Measurements from ENCODE around the gene HLA-DQB1.
"Not testable (repeated sequence)": the region's sequence is repeated elsewhere in the genome, so short reads cannot be mapped to it uniquely, and the experiment has no call there.

The HLA-DQB1 gene

GRCh38 chr6:32666420-32667300 is at the start of gene HLA-DQB1:
TSS of gene HLA-DQB1 (minus strand) at chr6:32666657. CDS start at chr6:32666607, 50 bp downstream.
- H3K36me3 Mint-ChIP-seq: peaks cover 45% of the 10 kb centered on the region
- ATAC-seq: peak; percentile 83
- H3K27me3 Mint-ChIP-seq: no peaks in the 10 kb centered on the region
- no peaks in the 10 kb centered on the region for H3K9me3 Mint-ChIP-seq
- peak within 1 kb of the TSS; percentile 98 for H3K4me3 Mint-ChIP-seq
- H3K27ac Mint-ChIP-seq: peak within 1 kb of the TSS; percentile 100
- H3K4me1 Mint-ChIP-seq: peaks cover 62% of the 10 kb centered on the region

- Mint-ChIP-seq H3K36me3 (no peaks in the 10 kb centered on the region), H3K27ac (no peak overlapping the region), H3K9me3 (no peaks in the 10 kb centered on the region)
Observed at GRCh38 chr6:32713241-32713640, 46.8 kb upstream of the HLA-DQB1 start.

DNA sequence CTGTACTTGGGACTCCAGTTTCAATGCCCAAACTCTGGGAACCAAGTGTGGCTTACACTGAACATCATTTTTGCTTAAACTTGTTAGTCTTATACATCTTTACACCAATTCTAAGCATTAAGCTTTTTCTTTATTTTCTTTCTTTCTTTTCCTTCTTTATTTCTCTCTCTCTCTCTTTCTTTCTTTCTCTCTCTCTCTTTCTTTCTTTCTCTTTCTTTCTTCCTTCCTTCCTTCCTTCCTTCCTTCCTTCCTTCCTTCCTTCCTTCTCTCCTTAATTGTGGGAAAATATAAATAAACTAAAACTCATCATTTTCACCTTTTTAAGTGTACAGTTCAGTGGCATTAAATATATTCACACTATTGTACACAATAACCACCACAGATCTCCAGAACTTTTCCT is 43.2 kb upstream of the HLA-DQB1 start:
- Mint-ChIP-seq H3K27ac (no peak overlapping the region), H3K4me3 (no peak overlapping the region), H3K4me1 (peaks cover 10% of the 10 kb centered on the region), H3K27me3 (no peaks in the 10 kb centered on the region), H3K36me3 (peaks cover 5% of the 10 kb centered on the region), H3K9me3 (no peaks in the 10 kb centered on the region)
- ATAC-seq: no peak

More at GRCh38 chr6:32713241-32713640, 46.8 kb upstream of the HLA-DQB1 start:
- Mint-ChIP-seq H3K4me3 (no peak overlapping the region), H3K27me3 (no peaks in the 10 kb centered on the region), H3K4me1 (peaks cover 10% of the 10 kb centered on the region)
- no peak for ATAC-seq

DNA sequence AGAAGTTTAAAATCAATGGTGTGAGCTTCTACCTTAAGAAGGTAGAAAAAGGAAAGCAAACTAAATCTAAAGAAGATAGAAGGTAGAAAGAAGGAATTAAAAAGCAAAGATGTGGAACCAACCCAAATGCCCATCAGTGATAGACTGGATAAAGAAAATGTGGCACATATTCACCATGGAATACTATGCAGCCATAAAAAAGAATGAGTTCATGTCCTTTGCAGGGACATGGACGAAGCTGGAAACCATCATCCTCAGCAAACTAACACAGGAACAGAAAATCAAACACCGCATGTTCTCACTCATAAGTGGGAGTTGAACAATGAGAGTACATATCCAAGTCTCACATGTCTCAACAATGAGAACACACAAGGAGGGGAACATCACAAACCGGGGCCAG is 38.7 kb upstream of the HLA-DQB1 start:
- H3K4me1 Mint-ChIP-seq: peaks cover 10% of the 10 kb centered on the region
- ATAC-seq, H3K4me3 Mint-ChIP-seq, H3K36me3 Mint-ChIP-seq, H3K9me3 Mint-ChIP-seq, H3K27ac Mint-ChIP-seq: not testable (repeated sequence)
- peaks cover 16% of the 10 kb centered on the region for H3K27me3 Mint-ChIP-seq

DNA sequence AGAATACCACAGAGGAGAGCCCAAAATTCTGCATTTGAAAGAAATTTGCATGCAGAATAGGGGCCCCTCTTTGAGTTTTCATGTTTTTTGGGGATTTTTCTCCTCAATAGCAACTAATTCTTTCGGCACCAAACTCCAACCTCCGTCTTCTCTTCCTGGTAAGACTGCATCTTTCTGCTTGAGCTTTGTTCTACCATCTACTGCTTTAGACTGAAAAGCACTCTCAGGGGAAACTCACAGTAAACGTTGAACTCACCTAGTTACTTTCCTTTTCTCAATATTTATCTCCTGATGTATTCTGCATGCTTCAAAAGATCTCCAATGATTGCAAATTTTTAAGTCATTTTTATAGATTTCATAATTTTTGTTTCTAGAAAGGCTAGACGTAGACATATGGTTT is 36.9 kb upstream of the HLA-DQB1 start:
- Mint-ChIP-seq H3K27me3 (peaks cover 16% of the 10 kb centered on the region), H3K4me3 (no peak overlapping the region), H3K36me3 (peaks cover 5% of the 10 kb centered on the region), H3K9me3 (no peaks in the 10 kb centered on the region), H3K4me1 (peaks cover 11% of the 10 kb centered on the region), H3K27ac (no peak overlapping the region)
- no peak for ATAC-seq

DNA sequence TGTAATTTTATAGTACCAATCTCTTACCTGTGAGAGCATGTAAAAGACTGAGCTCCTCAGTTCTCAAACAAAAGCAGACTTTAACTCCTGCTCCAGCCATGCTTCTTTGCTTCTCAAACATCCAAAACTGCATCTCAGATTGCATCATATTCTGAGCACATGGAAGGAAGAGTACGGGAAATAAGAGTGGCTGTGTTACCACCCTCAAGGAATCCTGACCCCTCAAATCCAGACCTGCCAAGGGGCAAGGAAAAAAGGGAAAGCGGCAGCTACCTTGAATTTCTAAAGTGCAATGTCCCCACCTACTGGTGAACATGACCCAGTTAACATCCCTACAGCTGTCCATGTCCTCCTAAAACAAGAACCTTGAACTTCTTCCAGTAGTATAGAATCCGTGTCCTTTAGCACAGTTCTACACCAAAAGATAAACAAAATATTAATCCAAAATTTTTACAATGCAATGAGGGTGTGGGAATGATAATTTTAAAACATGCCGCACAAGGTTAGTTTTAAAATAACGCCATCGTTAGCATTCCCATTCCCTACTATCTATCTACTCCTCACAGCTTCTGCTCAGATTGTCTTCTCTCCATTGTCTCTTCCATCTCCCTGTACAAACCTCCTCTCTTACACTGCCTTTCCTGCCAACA is 34.1 kb upstream of the HLA-DQB1 start:
- Mint-ChIP-seq H3K36me3 (peaks cover 5% of the 10 kb centered on the region), H3K9me3 (no peaks in the 10 kb centered on the region), H3K27me3 (peaks cover 16% of the 10 kb centered on the region), H3K4me3 (peak overlapping the region; percentile 53), H3K27ac (peak overlapping the region; percentile 70), H3K4me1 (peaks cover 11% of the 10 kb centered on the region)
- peak; percentile 76 for ATAC-seq

GRCh38 chr6:32697031-32697430 is 30.6 kb upstream of the HLA-DQB1 start:
- Mint-ChIP-seq H3K27me3 (peaks cover 15% of the 10 kb centered on the region), H3K9me3 (no peaks in the 10 kb centered on the region), H3K36me3 (no peaks in the 10 kb centered on the region), H3K4me1 (peaks cover 17% of the 10 kb centered on the region), H3K4me3 (no peak overlapping the region), H3K27ac (no peak overlapping the region)
- ATAC-seq: no peak

DNA sequence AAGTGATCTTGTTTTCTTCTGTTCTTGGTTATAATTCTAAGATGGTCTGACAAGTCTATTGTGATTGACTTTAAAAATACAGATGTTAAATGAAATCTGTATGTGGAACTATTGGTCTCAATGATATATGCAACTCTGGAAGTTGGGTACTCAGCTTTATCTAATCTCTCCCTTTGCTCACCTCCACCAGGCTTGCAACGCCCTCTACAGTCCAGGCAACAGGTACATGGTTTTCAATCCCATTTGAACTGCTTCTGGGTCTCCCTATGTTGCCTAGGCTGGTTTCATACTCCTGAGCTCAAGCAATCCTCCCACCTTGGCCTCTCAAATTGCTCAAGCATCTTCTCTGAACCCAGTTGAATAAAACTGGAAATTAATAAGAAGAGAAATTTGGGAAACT is 25.6 kb upstream of the HLA-DQB1 start:
- Mint-ChIP-seq H3K27ac (peak overlapping the region; percentile 97), H3K4me3 (no peak overlapping the region), H3K27me3 (no peaks in the 10 kb centered on the region), H3K9me3 (no peaks in the 10 kb centered on the region), H3K36me3 (no peaks in the 10 kb centered on the region), H3K4me1 (peaks cover 34% of the 10 kb centered on the region)
- peak; percentile 79 for ATAC-seq

DNA sequence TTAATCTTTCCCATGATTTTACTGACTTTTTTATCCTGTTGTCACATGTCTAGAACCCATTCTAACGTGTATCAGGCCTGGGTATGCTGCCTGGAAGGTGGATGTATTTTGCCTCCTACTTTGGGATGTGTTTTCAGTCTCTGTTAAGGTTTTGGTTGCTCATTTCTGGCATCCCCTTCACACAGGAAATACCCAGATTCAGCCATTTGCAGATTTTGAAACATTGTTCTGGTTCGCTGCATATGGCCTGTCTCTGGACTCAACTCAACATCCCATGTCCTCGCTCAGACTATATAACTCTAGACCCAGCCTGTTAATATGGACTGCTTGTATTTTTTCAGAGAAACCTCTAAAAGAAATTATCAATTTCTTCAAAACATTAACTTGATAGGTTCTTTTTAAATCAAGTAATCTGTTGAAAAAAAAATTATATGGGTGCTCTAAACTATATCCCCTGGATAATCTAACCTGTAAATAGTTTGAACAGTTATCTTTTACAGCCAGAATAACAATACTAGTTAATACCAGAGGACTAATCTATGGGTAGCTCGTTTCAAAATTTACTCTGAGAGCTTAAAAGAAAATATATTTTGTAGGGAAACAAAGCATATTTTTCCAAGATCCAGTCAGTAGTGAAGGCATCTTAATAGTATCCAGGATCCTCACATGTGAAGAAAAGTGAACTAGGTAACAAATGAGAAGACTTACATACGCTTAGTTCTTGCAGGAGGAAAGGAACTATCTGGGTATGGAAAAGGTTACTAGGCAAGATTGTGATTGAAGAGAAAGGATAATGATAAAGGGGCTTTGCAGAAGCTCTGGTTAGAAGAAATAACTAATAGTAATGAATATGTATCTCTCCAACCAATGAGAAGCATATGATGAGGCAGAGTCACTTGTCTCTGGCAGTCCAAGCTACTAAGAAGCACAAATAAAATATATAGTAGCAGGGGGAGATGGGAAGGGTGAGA is 23.4 kb upstream of the HLA-DQB1 start:
- Mint-ChIP-seq H3K9me3 (no peaks in the 10 kb centered on the region), H3K36me3 (no peaks in the 10 kb centered on the region), H3K27ac (peak overlapping the region; percentile 97), H3K4me1 (peaks cover 53% of the 10 kb centered on the region), H3K4me3 (peak overlapping the region; percentile 51), H3K27me3 (no peaks in the 10 kb centered on the region)
- ATAC-seq: peak; percentile 79

- H3K9me3 Mint-ChIP-seq: no peaks in the 10 kb centered on the region
- H3K4me3 Mint-ChIP-seq: peak overlapping the region; percentile 65
- H3K4me1 Mint-ChIP-seq: peaks cover 79% of the 10 kb centered on the region
- no peaks in the 10 kb centered on the region for H3K36me3 Mint-ChIP-seq
- no peaks in the 10 kb centered on the region for H3K27me3 Mint-ChIP-seq
- ATAC-seq: peak; percentile 91
- H3K27ac Mint-ChIP-seq: peak overlapping the region; percentile 98
Observed at GRCh38 chr6:32685603-32686002, 19.1 kb upstream of the HLA-DQB1 start.

DNA sequence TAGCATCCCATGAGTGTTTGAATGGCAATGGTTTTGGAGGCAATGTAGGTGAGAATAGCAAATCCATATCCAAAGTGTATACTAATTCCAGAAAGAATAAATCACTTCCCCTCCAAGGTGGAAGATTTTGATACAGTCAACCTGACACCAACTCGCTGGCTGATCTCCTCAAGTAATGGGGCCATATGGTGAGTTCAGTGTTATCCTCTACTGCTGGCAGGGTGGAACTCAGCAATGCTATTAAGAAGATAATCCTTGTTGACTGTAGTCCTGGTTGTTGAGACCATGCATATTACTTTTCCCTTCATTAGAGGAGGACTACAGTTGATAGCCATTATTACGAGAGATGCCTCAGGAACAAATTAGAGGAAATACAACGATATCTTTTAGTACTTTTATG is 17.8 kb upstream of the HLA-DQB1 start:
- no peak for ATAC-seq
- peaks cover 74% of the 10 kb centered on the region for H3K4me1 Mint-ChIP-seq
- H3K27me3 Mint-ChIP-seq: no peaks in the 10 kb centered on the region
- peak overlapping the region; percentile 6 for H3K4me3 Mint-ChIP-seq
- no peaks in the 10 kb centered on the region for H3K36me3 Mint-ChIP-seq
- peaks cover 2% of the 10 kb centered on the region for H3K9me3 Mint-ChIP-seq
- peak overlapping the region; percentile 98 for H3K27ac Mint-ChIP-seq

GRCh38 chr6:32680055-32680454 is 13.6 kb upstream of the HLA-DQB1 start:
- peaks cover 2% of the 10 kb centered on the region for H3K9me3 Mint-ChIP-seq
- peak overlapping the region; percentile 98 for H3K27ac Mint-ChIP-seq
- peaks cover 49% of the 10 kb centered on the region for H3K4me1 Mint-ChIP-seq
- no peak overlapping the region for H3K4me3 Mint-ChIP-seq
- no peaks in the 10 kb centered on the region for H3K36me3 Mint-ChIP-seq
- no peaks in the 10 kb centered on the region for H3K27me3 Mint-ChIP-seq
- ATAC-seq: no peak

DNA sequence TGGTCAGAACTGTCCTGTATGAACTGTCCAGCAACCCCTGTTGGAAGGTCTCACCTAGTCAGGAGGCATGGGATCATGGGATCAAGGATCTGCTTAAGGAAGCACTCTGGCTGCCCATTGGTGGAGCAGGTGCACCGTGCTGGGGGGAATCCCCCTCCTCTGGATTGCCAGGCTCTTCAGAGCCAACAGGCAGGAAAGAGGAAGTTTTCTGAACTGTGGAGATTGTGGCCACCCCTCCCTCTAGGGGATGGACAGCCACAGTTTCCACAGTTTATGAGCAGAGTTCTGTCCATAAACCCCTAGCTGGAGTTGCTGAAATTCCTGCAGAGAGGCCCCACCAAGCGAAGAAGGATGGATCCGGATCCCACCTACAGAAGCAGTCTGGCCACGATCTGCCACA is 13.0 kb upstream of the HLA-DQB1 start:
- Mint-ChIP-seq H3K27ac (peak overlapping the region; percentile 98), H3K4me1 (peaks cover 43% of the 10 kb centered on the region), H3K9me3 (peaks cover 2% of the 10 kb centered on the region), H3K27me3 (no peaks in the 10 kb centered on the region), H3K36me3 (no peaks in the 10 kb centered on the region), H3K4me3 (no peak overlapping the region)
- no peak for ATAC-seq

- H3K27me3 Mint-ChIP-seq, H3K36me3 Mint-ChIP-seq, ATAC-seq, H3K4me3 Mint-ChIP-seq, H3K9me3 Mint-ChIP-seq: not testable (repeated sequence)
- H3K4me1 Mint-ChIP-seq: peaks cover 16% of the 10 kb centered on the region
- H3K27ac Mint-ChIP-seq: peak overlapping the region; percentile 65
Observed at GRCh38 chr6:32674123-32674522, 7.7 kb upstream of the HLA-DQB1 start.

- peak overlapping the region; percentile 80 for H3K27ac Mint-ChIP-seq
- not testable (repeated sequence) for H3K9me3 Mint-ChIP-seq, H3K36me3 Mint-ChIP-seq, ATAC-seq, H3K4me3 Mint-ChIP-seq, H3K27me3 Mint-ChIP-seq
- H3K4me1 Mint-ChIP-seq: peaks cover 36% of the 10 kb centered on the region
Observed at GRCh38 chr6:32671908-32672307, 5.5 kb upstream of the HLA-DQB1 start.
